PC-3 (cell line): ENCODE results near the gene FAM118B. TPM values are rescaled to one million over a fixed set of nuclear protein-coding genes. Genes with fewer than 3 reads are reported as not detected.

Experiments
- ATAC-seq: fragments of 200-7000 bp; cut with Tn5 transposase; 2 replicates; pipeline ENCODE4 v1.9.1; 2020; ENCODE audit warnings: mild to moderate bottlenecking, moderate library complexity
- BruUV-seq: library from RNA; stranded (reverse); fragments of 400-500 nt; replicated peaks from 2 replicates; lab custom pipeline; 2021; lab: Mats Ljungman, UMichigan
- CTCF ChIA-PET: fragments of 300-600 bp; sonication (Branson Sonifier 250); formaldehyde crosslinking; loops from one replicate; lab custom pipeline; 2022; ENCODE audit warnings: antibody characterized with exemption; lab: Charles Lee
- POLR2A ChIA-PET: fragments of 300-600 bp; sonication (Branson Sonifier 250); formaldehyde crosslinking; loops from one replicate; lab custom pipeline; 2022; ENCODE audit warnings: antibody characterized with exemption; ENCODE audit not compliant: unreplicated experiment; lab: Charles Lee
- DNase-seq: peaks from one replicate; pipeline ENCODE4 v3.0.0-alpha.2; 2015
- H2AFZ ChIP-seq: fragments of 300-600 bp; sonication (generic); 2 replicates; pipeline ENCODE4 v1.6.0; 2016; ENCODE audit warnings: antibody characterized with exemption, low read length
- H3F3A ChIP-seq: fragments of 300-600 bp; sonication (generic); one replicate; pipeline ENCODE4 v1.6.0; 2017; ENCODE audit warnings: antibody characterized with exemption, low read length, control low read depth, mild to moderate bottlenecking; ENCODE audit not compliant: unreplicated experiment
- H3K27ac ChIP-seq: fragments of 300-600 bp; sonication (generic); 2 replicates; pipeline ENCODE4 v1.5.1; 2016; ENCODE audit warnings: mild to moderate bottlenecking, low read length
- H3K27me3 ChIP-seq: fragments of 300-600 bp; sonication (generic); 2 replicates; pipeline ENCODE4 v1.6.1; 2016; ENCODE audit warnings: low read length, mixed read lengths
- H3K36me3 ChIP-seq: fragments of 300-600 bp; sonication (generic); 2 replicates; pipeline ENCODE4 v1.6.1; 2016; ENCODE audit warnings: low read depth, mixed run types, low read length, mixed read lengths
- H3K4me1 ChIP-seq: fragments of 300-600 bp; sonication (generic); 2 replicates; pipeline ENCODE4 v1.5.1; 2016; ENCODE audit warnings: low read length; ENCODE audit not compliant: insufficient read depth
- H3K4me2 ChIP-seq: fragments of 300-600 bp; sonication (generic); 2 replicates; pipeline ENCODE4 v1.6.0; 2016; ENCODE audit warnings: low read length
- H3K4me3 ChIP-seq: fragments of 300-600 bp; sonication (generic); 2 replicates; pipeline ENCODE4 v1.5.1; 2016; ENCODE audit warnings: mild to moderate bottlenecking, low read length, mixed read lengths
- H3K79me2 ChIP-seq: fragments of 300-600 bp; sonication (generic); 2 replicates; pipeline ENCODE4 v1.6.1; 2017; ENCODE audit warnings: low read length, mixed read lengths
- H3K9ac ChIP-seq: fragments of 300-600 bp; sonication (generic); 2 replicates; pipeline ENCODE4 v1.6.0; 2016; ENCODE audit warnings: mild to moderate bottlenecking, low read length
- H3K9me2 ChIP-seq: fragments of 300-600 bp; sonication (generic); replicated peaks from 2 replicates; pipeline ENCODE4 v1.6.1; 2016; ENCODE audit warnings: mixed run types, low read length, mixed read lengths
- H3K9me3 ChIP-seq: fragments of 300-600 bp; sonication (generic); 2 replicates; pipeline ENCODE4 v1.6.1; 2016; ENCODE audit warnings: low read length, mixed read lengths
- H4K20me1 ChIP-seq: fragments of 300-600 bp; sonication (generic); 2 replicates; pipeline ENCODE4 v1.6.1; 2016; ENCODE audit warnings: low read length, mixed read lengths
- CTCF ChIP-seq: fragments of 300-600 bp; sonication (generic); conservative IDR thresholded peaks from 2 replicates; pipeline ENCODE4 v1.5.1; 2017; ENCODE audit warnings: antibody characterized with exemption, low read depth, mild to moderate bottlenecking, low read length
- EZH2 ChIP-seq: fragments of 300-600 bp; sonication (generic); IDR thresholded peaks from one replicate; pipeline ENCODE4 v1.6.1; 2017; ENCODE audit warnings: antibody characterized with exemption, mild to moderate bottlenecking, low read length; ENCODE audit not compliant: unreplicated experiment
- EZH2phosphoT487 ChIP-seq: fragments of 300-600 bp; sonication (generic); IDR thresholded peaks from 2 replicates; pipeline ENCODE4 v1.6.1; 2018; ENCODE audit warnings: mild to moderate bottlenecking, antibody characterized with exemption, low read length, borderline replicate concordance
- intact Hi-C: fragments of 100-400 bp; cut with micrococcal nuclease; formaldehyde crosslinking; loops from 2 replicates; pipeline ENCODE4 v1.9.0; 2023
- total RNA-seq: library from RNA; depleted of rRNA; stranded (reverse); fragments of >200 nt; gene quantifications from 2 replicates; pipeline ENCODE4 v1.2.3, GENCODE V29; 2014

FAM118B gene
- total RNA-seq, 1 experiment from 2014 or later: 24.3 TPM

- Histone ChIP-seq H3K9me2 (no peaks in the 10 kb centered on the region), H3F3A (peaks cover 5% of the 10 kb centered on the region), H4K20me1 (no peaks in the 10 kb centered on the region), H3K9me3 (no peaks in the 10 kb centered on the region), H2AFZ (no peak overlapping the region), H3K36me3 (peaks cover 58% of the 10 kb centered on the region), H3K4me2 (no peak overlapping the region), H3K27ac (no peak overlapping the region), H3K27me3 (no peaks in the 10 kb centered on the region), H3K9ac (no peak overlapping the region), H3K4me3 (no peak overlapping the region), H3K4me1 (peaks cover 3% of the 10 kb centered on the region), H3K79me2 (peaks cover 17% of the 10 kb centered on the region)
- BruUV-seq: no TSS peak
- ATAC-seq: no peak
- TF ChIP-seq EZH2phosphoT487 (no peak), CTCF (no peak), EZH2 (no peak)
- POLR2A ChIA-PET: interaction anchor here (0.5 kb wide), 1 partner anchor 35 kb away, joined by 4 read pairs; no protein-coding TSS in a partner anchor
- CTCF ChIA-PET: no interaction called here
- no peak for DNase-seq
- intact Hi-C loops: no loop called here
These were observed 50.6 kb downstream of the FAM118B start for GRCh38 chr11:126262216-126262615.

- Histone ChIP-seq H3K79me2 (peaks cover 30% of the 10 kb centered on the region), H3K9me3 (no peaks in the 10 kb centered on the region), H4K20me1 (peaks cover 5% of the 10 kb centered on the region; the same call in 1 of the 2 replicates), H3K4me2 (no peak overlapping the region), H3K27me3 (no peaks in the 10 kb centered on the region), H3K27ac (no peak overlapping the region), H3K9ac (no peak overlapping the region), H3K36me3 (peaks cover 65% of the 10 kb centered on the region), H3K9me2 (no peaks in the 10 kb centered on the region), H3F3A (peaks cover 2% of the 10 kb centered on the region), H3K4me1 (peaks cover 10% of the 10 kb centered on the region), H3K4me3 (no peak overlapping the region), H2AFZ (no peak overlapping the region)
- CTCF ChIA-PET: no interaction called here
- ATAC-seq (no peak), DNase-seq (no peak)
- TF ChIP-seq EZH2phosphoT487: no peak
- no peak for TF ChIP-seq CTCF
- TF ChIP-seq EZH2: no peak
- intact Hi-C loops: no loop called here
- no TSS peak for BruUV-seq
- POLR2A ChIA-PET: no interaction called here
These were observed 51.9 kb downstream of the FAM118B start for GRCh38 chr11:126263489-126263888.

- Histone ChIP-seq H3K9me3 (no peaks in the 10 kb centered on the region), H2AFZ (no peak overlapping the region), H3K9ac (no peak overlapping the region), H3K27me3 (no peaks in the 10 kb centered on the region), H3K4me1 (peaks cover 10% of the 10 kb centered on the region), H4K20me1 (peaks cover 5% of the 10 kb centered on the region; the same call in 1 of the 2 replicates), H3K4me2 (no peak overlapping the region), H3K36me3 (peaks cover 65% of the 10 kb centered on the region), H3K79me2 (peaks cover 50% of the 10 kb centered on the region), H3K27ac (no peak overlapping the region), H3K9me2 (no peaks in the 10 kb centered on the region), H3F3A (no peaks in the 10 kb centered on the region), H3K4me3 (no peak overlapping the region)
- ChIA-PET CTCF (no interaction called here), POLR2A (interaction anchor here (0.5 kb wide), 1 partner anchor 54 kb away, joined by 4 read pairs; the partner anchor contains the start of gene FAM118B)
- TF ChIP-seq EZH2 (no peak), EZH2phosphoT487 (no peak), CTCF (peak; percentile 33; the same call in 1 of the 2 replicates)
- DNase-seq (peak; percentile 14), ATAC-seq (no peak)
- intact Hi-C loops: no loop called here
- no TSS peak for BruUV-seq
These were observed 54.2 kb downstream of the FAM118B start for GRCh38 chr11:126265811-126266210.
